HEK293 (cell line): ENCODE measurements around the gene TCERG1L.

Experiments
- CTCF ChIA-PET: fragments of 350-600 bp; formaldehyde crosslinking; extraction: SDS; loops from one replicate; lab custom pipeline; 2021; ENCODE audit warnings: antibody characterized with exemption; lab: Yijun Ruan, JAX
- POLR2A ChIA-PET: fragments of 300-600 bp; formaldehyde crosslinking; extraction: SDS; loops from one replicate; lab custom pipeline; 2020; ENCODE audit warnings: antibody characterized with exemption, inconsistent platforms; lab: Yijun Ruan, JAX
- H3K27ac ChIP-seq: fragments of 200-500 bp; sonication (Bioruptor generic); 2 replicates; pipeline ENCODE4 v1.5.1; 2014; ENCODE audit warnings: low read depth, low read length, control low read depth, inconsistent platforms; ENCODE audit errors: extremely low read depth
- H3K36me3 ChIP-seq, 2 experiments: fragments of 200-500 bp in 1 of 2; sonication (Bioruptor generic) in 1 of 2; 1 replicate in 1 of 2; 2 replicates in 1 of 2; pipeline ENCODE4 v1.5.1; 2014 to 2017; ENCODE audit warnings: inconsistent platforms in 2 of 2, low read length in 2 of 2; ENCODE audit not compliant: control insufficient read depth in 2 of 2, insufficient read depth in 1 of 2
- H3K4me1 ChIP-seq: fragments of 200-500 bp; sonication (Bioruptor generic); 2 replicates; pipeline ENCODE4 v1.5.1; 2014; ENCODE audit warnings: mild to moderate bottlenecking, low read length, inconsistent platforms; ENCODE audit not compliant: control insufficient read depth, insufficient read depth
- H3K4me3 ChIP-seq: 2 replicates; pipeline ENCODE4 v1.5.1; 2011; ENCODE audit warnings: low read depth, mild to moderate bottlenecking, control low read depth, low read length, moderate library complexity
- H3K9me3 ChIP-seq: fragments of 200-500 bp; sonication (Bioruptor generic); 2 replicates; pipeline ENCODE4 v1.5.1; 2014; ENCODE audit warnings: low read depth, low read length, inconsistent platforms; ENCODE audit not compliant: control insufficient read depth, insufficient read depth
- EGR2 ChIP-seq: fragments of 450-650 bp; formaldehyde crosslinking; IDR thresholded peaks from 2 replicates; pipeline ENCODE4 v1.5.1; 2016; ENCODE audit warnings: low read depth, missing biosample characterization, missing genetic modification characterization
- KLF16 ChIP-seq: fragments of 450-650 bp; formaldehyde crosslinking; IDR thresholded peaks from 2 replicates; pipeline ENCODE4 v1.5.1; 2017; ENCODE audit warnings: missing biosample characterization, missing genetic modification characterization
- PRDM10 ChIP-seq: fragments of 450-650 bp; formaldehyde crosslinking; IDR thresholded peaks from 2 replicates; pipeline ENCODE4 v1.5.1; 2016; ENCODE audit warnings: missing biosample characterization, missing genetic modification characterization
- RBAK ChIP-seq: fragments of 450-650 bp; formaldehyde crosslinking; IDR thresholded peaks from 2 replicates; pipeline ENCODE4 v1.5.1; 2016; ENCODE audit warnings: missing biosample characterization, missing genetic modification characterization
- SETDB1 ChIP-seq: IDR thresholded peaks from one replicate; pipeline ENCODE4 v1.6.1; 2017; ENCODE audit warnings: mild to moderate bottlenecking, low read length, moderate library complexity, mixed read lengths; ENCODE audit not compliant: insufficient read length
- TCF7L2 ChIP-seq: IDR thresholded peaks from 2 replicates; pipeline ENCODE4 v1.6.1; 2011; ENCODE audit warnings: low read depth, mild to moderate bottlenecking, inconsistent platforms, low read length, moderate library complexity, borderline replicate concordance
- TRIM28 ChIP-seq: IDR thresholded peaks from 2 replicates; pipeline ENCODE4 v1.6.1; 2011; ENCODE audit warnings: low read length, control low read depth, borderline replicate concordance
- ZBTB21 ChIP-seq: fragments of 450-650 bp; formaldehyde crosslinking; IDR thresholded peaks from 2 replicates; pipeline ENCODE4 v1.5.1; 2017; ENCODE audit warnings: missing biosample characterization, missing genetic modification characterization
- ZBTB48 ChIP-seq: fragments of 450-650 bp; formaldehyde crosslinking; IDR thresholded peaks from 2 replicates; pipeline ENCODE4 v1.5.1; 2016; ENCODE audit warnings: missing biosample characterization, missing genetic modification characterization
- ZBTB8A ChIP-seq: fragments of 450-650 bp; formaldehyde crosslinking; IDR thresholded peaks from 2 replicates; pipeline ENCODE4 v1.5.1; 2016; ENCODE audit warnings: missing biosample characterization, missing genetic modification characterization
- ZNF10 ChIP-seq: fragments of 450-650 bp; formaldehyde crosslinking; IDR thresholded peaks from 2 replicates; pipeline ENCODE4 v1.5.1; 2017; ENCODE audit warnings: missing biosample characterization, missing genetic modification characterization
- ZNF140 ChIP-seq: fragments of 450-650 bp; formaldehyde crosslinking; IDR thresholded peaks from 2 replicates; pipeline ENCODE4 v1.5.1; 2016; ENCODE audit warnings: missing biosample characterization, missing genetic modification characterization
- ZNF366 ChIP-seq: fragments of 450-650 bp; formaldehyde crosslinking; conservative IDR thresholded peaks from 2 replicates; pipeline ENCODE4 v1.5.1; 2016; ENCODE audit warnings: missing biosample characterization, missing genetic modification characterization
- ZNF391 ChIP-seq: fragments of 450-650 bp; formaldehyde crosslinking; IDR thresholded peaks from 2 replicates; pipeline ENCODE4 v1.5.1; 2016; ENCODE audit warnings: low read depth, missing biosample characterization, missing genetic modification characterization, borderline replicate concordance
- ZNF398 ChIP-seq: fragments of 450-650 bp; formaldehyde crosslinking; IDR thresholded peaks from 2 replicates; pipeline ENCODE4 v1.5.1; 2017; ENCODE audit warnings: missing biosample characterization, missing genetic modification characterization
- ZNF404 ChIP-seq: fragments of 450-650 bp; formaldehyde crosslinking; IDR thresholded peaks from 2 replicates; pipeline ENCODE4 v1.5.1; 2017; ENCODE audit warnings: missing biosample characterization, missing genetic modification characterization
- ZNF513 ChIP-seq: fragments of 450-650 bp; IDR thresholded peaks from 2 replicates; pipeline ENCODE4 v1.5.1; 2018; ENCODE audit warnings: missing biosample characterization, missing genetic modification characterization
- ZNF514 ChIP-seq: fragments of 450-650 bp; formaldehyde crosslinking; IDR thresholded peaks from 2 replicates; pipeline ENCODE4 v1.5.1; 2016; ENCODE audit warnings: missing biosample characterization, missing genetic modification characterization
- ZNF621 ChIP-seq: fragments of 450-650 bp; formaldehyde crosslinking; IDR thresholded peaks from 2 replicates; pipeline ENCODE4 v1.5.1; 2017; ENCODE audit warnings: missing biosample characterization, missing genetic modification characterization
- ZNF670 ChIP-seq: fragments of 450-650 bp; formaldehyde crosslinking; IDR thresholded peaks from 2 replicates; pipeline ENCODE4 v1.5.1; 2016; ENCODE audit warnings: missing biosample characterization, missing genetic modification characterization, low read depth
- ZNF677 ChIP-seq: fragments of 450-650 bp; IDR thresholded peaks from 2 replicates; pipeline ENCODE4 v1.5.0; 2018; ENCODE audit warnings: missing biosample characterization, mild to moderate bottlenecking, missing genetic modification characterization, moderate library complexity
- ZNF768 ChIP-seq: fragments of 450-650 bp; formaldehyde crosslinking; IDR thresholded peaks from 2 replicates; pipeline ENCODE4 v1.5.1; 2018; ENCODE audit warnings: missing biosample characterization, mild to moderate bottlenecking, missing genetic modification characterization
- TF ChIP-seq, protein P1 (sequence below): fragments of 450-650 bp; formaldehyde crosslinking; IDR thresholded peaks from 2 replicates; pipeline ENCODE4 v1.5.1; 2016; ENCODE audit warnings: missing biosample characterization, missing genetic modification characterization

Gene TCERG1L

GRCh38 chr10:131094527-131095312 is 216.8 kb downstream of the TCERG1L start:
- CTCF ChIA-PET: no interaction called here
- Histone ChIP-seq H3K9me3 (no peaks in the 10 kb centered on the region), H3K4me1 (no peaks in the 10 kb centered on the region), H3K27ac (no peak overlapping the region), H3K4me3 (no peak overlapping the region), H3K36me3 (no peaks in the 10 kb centered on the region)
- TF ChIP-seq KLF16 (tag by site-specific recombination) (no peak), ZNF768 (no peak), TRIM28 (0 out of 2 replicates have a peak, but pooled peaks have one; percentile 15), ZNF398 (peak; percentile 59), ZNF670 (tag by site-specific recombination) (no peak), ZNF621 (tag by site-specific recombination) (no peak), ZNF391 (tag by site-specific recombination) (no peak), ZNF514 (tag by site-specific recombination) (no peak), ZNF140 (tag by site-specific recombination) (no peak), ZBTB21 (tag by site-specific recombination) (peak; percentile 38; the same call in 1 of the 2 replicates), RBAK (no peak), ZBTB8A (tag by site-specific recombination) (no peak), ZNF366 (tag by site-specific recombination) (peak; percentile 65), ZBTB48 (peak; percentile 54; the same call in 1 of the 2 replicates)
- TF ChIP-seq, protein P1, sequence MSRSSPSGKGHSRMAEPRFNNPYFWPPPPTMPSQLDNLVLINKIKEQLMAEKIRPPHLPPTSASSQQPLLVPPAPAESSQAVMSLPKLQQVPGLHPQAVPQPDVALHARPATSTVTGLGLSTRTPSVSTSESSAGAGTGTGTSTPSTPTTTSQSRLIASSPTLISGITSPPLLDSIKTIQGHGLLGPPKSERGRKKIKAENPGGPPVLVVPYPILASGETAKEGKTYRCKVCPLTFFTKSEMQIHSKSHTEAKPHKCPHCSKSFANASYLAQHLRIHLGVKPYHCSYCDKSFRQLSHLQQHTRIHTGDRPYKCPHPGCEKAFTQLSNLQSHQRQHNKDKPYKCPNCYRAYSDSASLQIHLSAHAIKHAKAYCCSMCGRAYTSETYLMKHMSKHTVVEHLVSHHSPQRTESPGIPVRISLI (tag by site-specific recombination): no peak
- POLR2A ChIA-PET: no interaction called here

- CTCF ChIA-PET: no interaction called here
- H3K9me3 ChIP-seq: no peaks in the 10 kb centered on the region
- H3K4me3 ChIP-seq: no peak overlapping the region
- POLR2A ChIA-PET: no interaction called here
- no peaks in the 10 kb centered on the region for H3K4me1 ChIP-seq
- H3K27ac ChIP-seq: no peak overlapping the region
- no peak for TF ChIP-seq ZNF404 (tag by site-specific recombination)
- TF ChIP-seq EGR2: no peak
- TF ChIP-seq PRDM10 (tag by site-specific recombination): no peak
- TF ChIP-seq ZNF513 (tag by site-specific recombination): no peak
- TF ChIP-seq SETDB1: no peak
- TF ChIP-seq TCF7L2: no peak
- TF ChIP-seq ZNF677 (tag by site-specific recombination): no peak
- no peak for TF ChIP-seq ZNF10
- no peaks in the 10 kb centered on the region for H3K36me3 ChIP-seq
Observed at GRCh38 chr10:131093795-131094366, 217.6 kb downstream of the TCERG1L start.
